Measurements from ENCODE around the gene PFDN5. TPM values are rescaled to one million over a fixed set of nuclear protein-coding genes. Genes with fewer than 3 reads are reported as not detected.

Gene PFDN5
- total and polyA plus RNA-seq, 10 of the 15 experiments (the other 5 are each of a cell fraction or from before 2014, with no cell fraction given), result 300 to 1,596 (median 495) TPM

DNA sequence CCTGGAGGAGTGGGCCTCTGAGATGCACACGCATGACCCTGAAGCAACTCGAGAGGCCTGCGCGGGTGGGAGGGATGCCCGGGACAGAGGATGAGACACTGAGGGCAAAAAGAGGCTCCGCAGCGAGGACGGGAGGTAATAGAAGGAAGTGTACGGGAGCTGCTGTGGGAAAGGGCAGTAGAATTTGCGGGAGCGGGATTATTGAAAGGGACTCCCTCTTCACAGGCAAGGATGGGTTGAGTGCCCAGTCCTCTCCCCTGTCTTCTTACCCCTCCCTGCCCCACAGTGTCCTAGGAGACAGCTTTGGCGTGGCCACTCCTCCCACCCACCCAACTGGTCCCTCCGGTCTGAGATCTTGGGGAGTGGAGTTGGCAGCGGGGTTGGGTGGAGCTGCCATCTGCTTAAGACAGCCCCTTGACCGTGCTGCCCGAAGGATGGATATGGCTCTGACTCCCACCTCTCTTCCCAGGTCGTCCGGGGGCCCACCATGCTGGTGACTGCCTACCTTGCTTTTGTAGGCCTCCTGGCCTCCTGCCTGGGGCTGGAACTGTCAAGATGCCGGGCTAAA, 42.9 kb upstream of the PFDN5 start (continued):
- TF ChIP-seq, protein P1, sequence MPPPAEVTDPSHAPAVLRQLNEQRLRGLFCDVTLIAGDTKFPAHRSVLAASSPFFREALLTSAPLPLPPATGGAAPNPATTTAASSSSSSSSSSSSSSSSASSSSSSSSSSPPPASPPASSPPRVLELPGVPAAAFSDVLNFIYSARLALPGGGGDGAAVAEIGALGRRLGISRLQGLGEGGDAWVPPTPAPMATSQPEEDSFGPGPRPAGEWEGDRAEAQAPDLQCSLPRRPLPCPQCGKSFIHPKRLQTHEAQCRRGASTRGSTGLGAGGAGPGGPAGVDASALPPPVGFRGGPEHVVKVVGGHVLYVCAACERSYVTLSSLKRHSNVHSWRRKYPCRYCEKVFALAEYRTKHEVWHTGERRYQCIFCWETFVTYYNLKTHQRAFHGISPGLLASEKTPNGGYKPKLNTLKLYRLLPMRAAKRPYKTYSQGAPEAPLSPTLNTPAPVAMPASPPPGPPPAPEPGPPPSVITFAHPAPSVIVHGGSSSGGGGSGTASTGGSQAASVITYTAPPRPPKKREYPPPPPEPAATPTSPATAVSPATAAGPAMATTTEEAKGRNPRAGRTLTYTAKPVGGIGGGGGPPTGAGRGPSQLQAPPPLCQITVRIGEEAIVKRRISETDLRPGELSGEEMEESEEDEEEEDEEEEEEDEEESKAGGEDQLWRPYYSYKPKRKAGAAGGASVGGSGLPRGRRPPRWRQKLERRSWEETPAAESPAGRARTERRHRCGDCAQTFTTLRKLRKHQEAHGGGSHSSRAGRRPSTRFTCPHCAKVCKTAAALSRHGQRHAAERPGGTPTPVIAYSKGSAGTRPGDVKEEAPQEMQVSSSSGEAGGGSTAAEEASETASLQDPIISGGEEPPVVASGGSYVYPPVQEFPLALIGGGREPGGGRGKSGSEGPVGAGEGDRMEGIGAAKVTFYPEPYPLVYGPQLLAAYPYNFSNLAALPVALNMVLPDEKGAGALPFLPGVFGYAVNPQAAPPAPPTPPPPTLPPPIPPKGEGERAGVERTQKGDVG (CRISPR knock-in tag; IDR thresholded peaks at IDR 0.05), result no peak
- TF ChIP-seq ZBED1 (IDR thresholded peaks at IDR 0.05; ENCODE audit: borderline replicate concordance) (no peak), FOS (IDR thresholded peaks at IDR 0.05; ENCODE audit: borderline replicate concordance, extremely low read depth, insufficient read length) (no peak), SUPT20H (IDR thresholded peaks at IDR 0.05; ENCODE audit: borderline replicate concordance, control insufficient read depth, low read depth, low read length) (no peak), NFXL1 (IDR thresholded peaks at IDR 0.05; ENCODE audit: borderline replicate concordance) (no peak)

DNA sequence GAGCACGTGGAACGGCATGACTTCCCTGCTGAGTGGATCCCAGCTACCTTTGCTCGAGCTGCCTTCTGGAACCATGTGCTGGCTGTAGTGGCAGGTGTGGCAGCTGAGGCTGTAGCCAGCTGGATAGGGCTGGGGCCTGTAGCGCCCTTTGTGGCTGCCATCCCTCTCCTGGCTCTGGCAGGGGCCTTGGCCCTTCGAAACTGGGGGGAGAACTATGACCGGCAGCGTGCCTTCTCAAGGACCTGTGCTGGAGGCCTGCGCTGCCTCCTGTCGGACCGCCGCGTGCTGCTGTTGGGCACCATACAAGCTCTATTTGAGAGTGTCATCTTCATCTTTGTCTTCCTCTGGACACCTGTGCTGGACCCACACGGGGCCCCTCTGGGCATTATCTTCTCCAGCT, 42.0 kb upstream of the PFDN5 start:
- ChIA-PET SMC1A (ENCODE audit: uncharacterized antibody, unreplicated experiment) (interaction anchor here (0.7 to 6.4 kb wide), 5 partner anchors 15 to 93 kb away, joined by 3 to 63 read pairs (median 7); partner anchors contain the start of genes ESPL1 and PFDN5), CTCF (interaction anchor here (0.7 to 7.4 kb wide), 10 partner anchors 8 to 187 kb away, joined by 3 to 136 read pairs (median 4); partner anchors contain the start of genes ESPL1, ITGB7 and MYG1), POLR2A (interaction anchor here (1.0 to 4.0 kb wide), 4 partner anchors 13 to 70 kb away, joined by 3 to 19 read pairs (median 4); partner anchors contain the start of gene ESPL1), RAD21 (ENCODE audit: unreplicated experiment) (interaction anchor here (1.6 to 4.3 kb wide), 3 partner anchors 15 to 93 kb away, joined by 3 to 101 read pairs (median 28); partner anchors contain the start of gene ESPL1)
- no peak for DNase-seq (ENCODE audit: low read depth, low spot score)
- Histone ChIP-seq H3K9me3 (replicated peaks; ENCODE audit: control insufficient read depth, insufficient read depth, low read length) (no peaks in the 10 kb centered on the region), H3K79me2 (ENCODE audit: control insufficient read depth, insufficient read depth, low read length) (peaks cover 13% of the 10 kb centered on the region), H3K4me1 (ENCODE audit: control insufficient read depth, insufficient read depth, low read length) (peaks cover 28% of the 10 kb centered on the region), H3K4me3 (peak overlapping the region; percentile 99), H3K4me2 (ENCODE audit: control insufficient read depth, insufficient read depth) (peak overlapping the region; percentile 73), H3K36me3 (ENCODE audit: control insufficient read depth in 2 of 2, insufficient read depth in 2 of 2, low read length in 1 of 2) (peaks cover 0 to 4% of the 10 kb centered on the region in 2 experiments; a peak in 1 of 4 replicates), H3K27me3 (replicated peaks in 1 of 2; ENCODE audit: control insufficient read depth in 2 of 2, insufficient read depth in 2 of 2, low read length in 1 of 2) (no peaks in the 10 kb centered on the region), H2AFZ (ENCODE audit: control insufficient read depth, low read depth, low read length) (no peak overlapping the region), H3K27ac (ENCODE audit: control insufficient read depth, insufficient read depth) (no peak overlapping the region), H3K9ac (ENCODE audit: control insufficient read depth, insufficient read depth, low read length) (peak overlapping the region; percentile 91), H4K20me1 (ENCODE audit: control insufficient read depth, insufficient read depth) (no peaks in the 10 kb centered on the region)
- no peak for FAIRE-seq
- BruUV-seq (replicated peaks), result no TSS peak
- no peak for ATAC-seq
- TF ChIP-seq RAD51 (IDR thresholded peaks at IDR 0.05) (no peak), NBN (IDR thresholded peaks at IDR 0.05) (no peak), SRF (IDR thresholded peaks at IDR 0.05; ENCODE audit: low read depth in 2 of 2, low read length in 2 of 2) (no peak)
- TF ChIP-seq, protein P2, sequence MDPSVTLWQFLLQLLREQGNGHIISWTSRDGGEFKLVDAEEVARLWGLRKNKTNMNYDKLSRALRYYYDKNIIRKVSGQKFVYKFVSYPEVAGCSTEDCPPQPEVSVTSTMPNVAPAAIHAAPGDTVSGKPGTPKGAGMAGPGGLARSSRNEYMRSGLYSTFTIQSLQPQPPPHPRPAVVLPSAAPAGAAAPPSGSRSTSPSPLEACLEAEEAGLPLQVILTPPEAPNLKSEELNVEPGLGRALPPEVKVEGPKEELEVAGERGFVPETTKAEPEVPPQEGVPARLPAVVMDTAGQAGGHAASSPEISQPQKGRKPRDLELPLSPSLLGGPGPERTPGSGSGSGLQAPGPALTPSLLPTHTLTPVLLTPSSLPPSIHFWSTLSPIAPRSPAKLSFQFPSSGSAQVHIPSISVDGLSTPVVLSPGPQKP (IDR thresholded peaks at IDR 0.05; ENCODE audit: low read depth, low read length), result no peak
- in situ Hi-C loops (cut with MboI) (no loop called here), intact Hi-C loops (cut with micrococcal nuclease; ENCODE audit: unreplicated experiment) (loop anchor here (2.0 kb wide), 1 partner anchor 32 kb away; no protein-coding TSS in a partner anchor)
- 82% methylated on average over 13 of the region's 13 CpGs for WGBS (ENCODE audit: insufficient coverage, insufficient replicate concordance, low lambda C conversion rate, missing lambda C conversion rate)

Measured in GM12878 (cell line).